Memory B cell (primary cell): ENCODE data around the gene CXCL13.

Experiments
- ATAC-seq: fragments of 150-1000 bp; cut with Tn5 transposase; 2 replicates; pipeline ENCODE4 v1.10.0; 2021; ENCODE audit warnings: low read depth, mild to moderate bottlenecking, moderate library complexity
- DNase-seq, 2 donors: peaks; one replicate each; pipeline ENCODE4 v3.0.0; 2022; ENCODE audit warnings: low spot score in 2 of 2
- H3K27ac Mint-ChIP-seq: one replicate; pipeline ENCODE4 v1.8.0; 2022; ENCODE audit warnings: mild to moderate bottlenecking, moderate library complexity, mixed read lengths
- H3K27me3 Mint-ChIP-seq: one replicate; pipeline ENCODE4 v1.8.0; 2022; ENCODE audit warnings: mixed read lengths
- H3K36me3 Mint-ChIP-seq: one replicate; pipeline ENCODE4 v1.8.0; 2022; ENCODE audit warnings: mild to moderate bottlenecking, mixed read lengths
- H3K4me1 Mint-ChIP-seq: one replicate; pipeline ENCODE4 v1.8.0; 2022; ENCODE audit warnings: mixed read lengths
- H3K4me3 Mint-ChIP-seq: one replicate; pipeline ENCODE4 v1.8.0; 2022; ENCODE audit warnings: mild to moderate bottlenecking, moderate library complexity, mixed read lengths
- H3K9me3 Mint-ChIP-seq: one replicate; pipeline ENCODE4 v1.8.0; 2022; ENCODE audit warnings: mixed read lengths

CXCL13 gene

GRCh38 chr4:77590482-77590881 lies 15.1 kb upstream of the CXCL13 start:
- Mint-ChIP-seq H3K4me3 (no peak overlapping the region), H3K4me1 (peaks cover 23% of the 10 kb centered on the region), H3K9me3 (no peaks in the 10 kb centered on the region), H3K36me3 (no peaks in the 10 kb centered on the region), H3K27me3 (peaks cover 1% of the 10 kb centered on the region), H3K27ac (no peak overlapping the region)
- ATAC-seq = no peak
- no peak for DNase-seq

- Mint-ChIP-seq H3K36me3 (no peaks in the 10 kb centered on the region), H3K27ac (no peak overlapping the region), H3K27me3 (peaks cover 4% of the 10 kb centered on the region), H3K4me3 (no peak overlapping the region), H3K4me1 (peaks cover 19% of the 10 kb centered on the region), H3K9me3 (no peaks in the 10 kb centered on the region)
- ATAC-seq = no peak
- DNase-seq = no peak
These were observed 14.1 kb upstream of the CXCL13 start for GRCh38 chr4:77591532-77591931.

DNA sequence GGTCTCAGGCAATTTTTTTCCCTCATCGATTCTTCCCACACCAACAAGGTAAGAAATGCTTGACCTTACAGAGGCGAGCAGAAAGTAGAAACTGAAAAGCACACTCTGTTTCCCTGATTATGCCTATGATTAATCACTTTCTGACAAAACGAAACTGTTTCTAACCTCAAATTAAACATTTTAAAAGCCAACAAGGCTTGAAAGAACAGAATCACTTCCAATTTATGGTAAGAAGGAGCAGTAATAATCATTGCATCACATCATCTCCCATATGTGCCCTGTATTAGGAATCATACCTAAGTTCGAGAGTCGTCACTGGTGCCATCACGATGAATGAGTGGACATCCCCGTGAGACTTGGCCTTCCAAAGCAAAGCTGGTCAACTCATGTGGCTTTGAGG lies 12.5 kb upstream of the CXCL13 start:
- Mint-ChIP-seq H3K27me3 (peaks cover 6% of the 10 kb centered on the region), H3K27ac (no peak overlapping the region), H3K36me3 (no peaks in the 10 kb centered on the region), H3K4me1 (peaks cover 9% of the 10 kb centered on the region), H3K9me3 (no peaks in the 10 kb centered on the region), H3K4me3 (no peak overlapping the region)
- DNase-seq (no peak), ATAC-seq (no peak)

GRCh38 chr4:77593993-77594392 lies 11.6 kb upstream of the CXCL13 start:
- Mint-ChIP-seq H3K36me3 (no peaks in the 10 kb centered on the region), H3K27ac (no peak overlapping the region), H3K9me3 (no peaks in the 10 kb centered on the region), H3K4me1 (peaks cover 6% of the 10 kb centered on the region), H3K4me3 (no peak overlapping the region), H3K27me3 (peaks cover 6% of the 10 kb centered on the region)
- DNase-seq (no peak), ATAC-seq (no peak)

- Mint-ChIP-seq H3K4me1 (peaks cover 9% of the 10 kb centered on the region), H3K27me3 (peaks cover 11% of the 10 kb centered on the region), H3K27ac (no peak overlapping the region), H3K36me3 (no peaks in the 10 kb centered on the region), H3K9me3 (no peaks in the 10 kb centered on the region), H3K4me3 (no peak overlapping the region)
- ATAC-seq = no peak
- no peak for DNase-seq
These were observed 10.2 kb upstream of the CXCL13 start for GRCh38 chr4:77595364-77595973.

- peaks cover 10% of the 10 kb centered on the region for H3K27me3 Mint-ChIP-seq
- H3K9me3 Mint-ChIP-seq = no peaks in the 10 kb centered on the region
- no peak overlapping the region for H3K4me3 Mint-ChIP-seq
- no peaks in the 10 kb centered on the region for H3K36me3 Mint-ChIP-seq
- ATAC-seq (no peak), DNase-seq (no peak)
- H3K27ac Mint-ChIP-seq = no peak overlapping the region
- peaks cover 2% of the 10 kb centered on the region for H3K4me1 Mint-ChIP-seq
These were observed 6.2 kb upstream of the CXCL13 start for GRCh38 chr4:77599378-77599777.

DNA sequence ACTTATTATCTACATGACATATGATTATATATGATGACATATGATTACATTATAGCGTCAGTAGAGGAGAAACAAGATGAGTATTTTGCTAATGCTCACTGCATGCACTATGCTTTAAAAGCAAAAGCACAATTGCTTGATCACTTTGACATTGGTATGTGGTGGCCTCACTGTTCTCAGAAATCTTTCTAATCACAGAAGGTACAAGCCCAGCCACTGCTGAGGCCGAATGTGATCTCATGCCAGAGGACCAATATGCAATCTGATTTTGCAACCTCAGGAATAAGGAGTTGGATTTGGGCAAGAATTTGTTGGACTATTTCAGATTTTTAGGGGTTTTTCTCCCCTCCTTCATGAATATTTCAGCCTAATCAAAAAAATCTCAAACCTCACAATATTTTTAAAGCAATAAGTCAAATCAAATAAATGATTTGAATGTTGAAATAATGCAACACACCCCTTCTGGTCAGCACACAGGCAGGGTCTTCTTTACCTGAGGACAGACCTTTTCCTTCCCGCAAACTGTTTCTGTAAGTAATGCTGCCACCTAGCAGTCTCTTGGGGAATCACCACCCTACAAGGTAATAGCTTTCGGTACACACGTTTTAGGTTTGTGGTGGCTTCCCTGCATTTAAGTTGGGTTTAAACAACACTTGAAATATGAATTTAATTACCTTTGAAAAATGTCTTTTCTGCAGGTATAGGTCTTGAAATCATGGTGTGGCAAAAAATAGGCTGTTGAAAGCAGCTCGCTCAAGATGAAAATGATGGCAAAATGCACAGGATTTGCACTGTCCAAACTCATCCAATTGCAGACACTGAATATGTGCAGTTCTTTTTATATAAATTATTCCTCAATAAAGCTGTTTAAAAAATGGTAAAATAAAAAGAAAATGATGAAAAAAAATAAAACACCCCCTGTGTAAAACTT lies 4.8 kb upstream of the CXCL13 start:
- Mint-ChIP-seq H3K36me3 (no peaks in the 10 kb centered on the region), H3K27ac (no peak overlapping the region), H3K4me3 (no peak overlapping the region), H3K27me3 (peaks cover 8% of the 10 kb centered on the region), H3K9me3 (no peaks in the 10 kb centered on the region), H3K4me1 (peaks cover 2% of the 10 kb centered on the region)
- DNase-seq (peak in 1 of 2 donors; percentile 5), ATAC-seq (peak; percentile 56)

- ATAC-seq = no peak
- DNase-seq = no peak
- Mint-ChIP-seq H3K36me3 (no peaks in the 10 kb centered on the region), H3K27ac (no peak overlapping the region), H3K4me3 (no peak overlapping the region), H3K27me3 (peaks cover 7% of the 10 kb centered on the region), H3K4me1 (peaks cover 2% of the 10 kb centered on the region), H3K9me3 (no peaks in the 10 kb centered on the region)
These were observed 3.9 kb upstream of the CXCL13 start for GRCh38 chr4:77601614-77602187.

GRCh38 chr4:77613267-77613666 lies 7.6 kb downstream of the CXCL13 start:
- Mint-ChIP-seq H3K27ac (no peak overlapping the region), H3K4me3 (no peak overlapping the region), H3K27me3 (peaks cover 8% of the 10 kb centered on the region), H3K36me3 (no peaks in the 10 kb centered on the region), H3K9me3 (no peaks in the 10 kb centered on the region), H3K4me1 (peaks cover 3% of the 10 kb centered on the region)
- ATAC-seq = no peak
- DNase-seq = no peak

DNA sequence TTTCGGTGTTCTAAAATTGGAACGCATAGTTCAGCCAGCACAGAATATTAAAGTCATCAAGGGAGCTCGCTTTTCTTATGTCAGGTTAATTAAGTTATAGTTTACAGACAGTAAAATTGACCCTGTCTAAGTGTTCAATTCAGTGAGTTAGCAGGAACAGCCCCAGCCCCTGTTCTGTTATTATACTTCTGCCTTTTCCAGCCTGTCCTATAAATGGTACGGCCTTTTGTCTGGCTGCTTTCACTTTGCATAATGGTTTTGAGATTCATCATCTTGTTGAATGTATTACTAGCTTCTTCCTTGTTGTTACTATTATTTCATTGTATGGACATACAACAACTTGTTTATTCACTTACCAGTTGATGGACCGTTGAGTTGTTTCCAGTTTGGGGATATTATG lies 9.5 kb downstream of the CXCL13 start:
- no peak overlapping the region for H3K27ac Mint-ChIP-seq
- no peak for DNase-seq
- peaks cover 6% of the 10 kb centered on the region for H3K27me3 Mint-ChIP-seq
- peaks cover 9% of the 10 kb centered on the region for H3K4me1 Mint-ChIP-seq
- ATAC-seq = no peak
- H3K36me3 Mint-ChIP-seq = no peaks in the 10 kb centered on the region
- no peaks in the 10 kb centered on the region for H3K9me3 Mint-ChIP-seq
- H3K4me3 Mint-ChIP-seq = no peak overlapping the region

GRCh38 chr4:77617203-77617602 lies 11.6 kb downstream of the CXCL13 start:
- DNase-seq = no peak

DNA sequence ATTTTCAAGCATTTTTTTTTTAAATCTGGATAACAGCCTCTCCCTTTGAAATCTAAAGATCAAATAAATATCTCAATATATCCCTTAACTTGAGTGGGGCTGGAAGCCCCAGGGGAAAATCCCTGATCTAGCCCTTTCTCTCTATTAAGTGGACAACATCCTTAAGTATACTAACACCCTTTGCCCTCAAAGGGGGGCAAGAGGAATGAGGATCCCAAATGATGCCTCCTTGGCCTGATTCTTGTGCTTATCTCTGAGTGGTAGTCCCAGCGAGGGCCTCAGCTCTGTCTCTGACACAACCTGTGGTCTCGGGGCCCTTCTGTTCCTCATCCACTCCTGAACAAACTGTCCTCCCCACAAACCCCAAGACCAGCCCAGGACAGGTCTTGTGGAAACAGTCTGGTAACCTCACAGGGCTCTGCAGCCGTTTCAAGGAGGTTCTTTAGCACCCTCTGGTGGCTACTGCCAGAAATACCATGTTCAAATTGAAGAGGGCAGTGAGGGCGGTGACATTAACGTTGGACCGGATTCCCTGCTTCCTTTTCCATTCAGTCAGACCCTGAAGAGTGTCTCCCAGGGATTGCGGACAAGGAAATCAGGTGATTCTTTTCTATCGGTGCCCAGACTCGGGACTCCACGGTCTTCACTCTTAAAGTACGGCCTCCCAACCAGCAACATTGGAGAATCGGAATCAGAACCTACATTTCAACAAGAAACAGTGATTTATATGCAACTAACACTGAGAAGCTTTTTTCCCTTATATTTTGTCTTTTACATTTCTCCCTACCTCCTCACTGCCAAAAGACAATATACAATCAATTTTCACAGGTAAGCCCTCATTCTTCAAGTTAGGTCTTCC lies 13.0 kb downstream of the CXCL13 start:
- Mint-ChIP-seq H3K9me3 (no peaks in the 10 kb centered on the region), H3K27me3 (peaks cover 3% of the 10 kb centered on the region), H3K4me3 (no peak overlapping the region), H3K4me1 (peaks cover 9% of the 10 kb centered on the region), H3K27ac (no peak overlapping the region), H3K36me3 (no peaks in the 10 kb centered on the region)
- DNase-seq (peak; percentile 56 to 61), ATAC-seq (peak; percentile 75)

More at GRCh38 chr4:77617203-77617602, 11.6 kb downstream of the CXCL13 start:
- peaks cover 3% of the 10 kb centered on the region for H3K27me3 Mint-ChIP-seq
- H3K36me3 Mint-ChIP-seq = no peaks in the 10 kb centered on the region
- no peaks in the 10 kb centered on the region for H3K9me3 Mint-ChIP-seq
- ATAC-seq = no peak
- no peak overlapping the region for H3K4me3 Mint-ChIP-seq
- no peak overlapping the region for H3K27ac Mint-ChIP-seq
- peaks cover 9% of the 10 kb centered on the region for H3K4me1 Mint-ChIP-seq

DNA sequence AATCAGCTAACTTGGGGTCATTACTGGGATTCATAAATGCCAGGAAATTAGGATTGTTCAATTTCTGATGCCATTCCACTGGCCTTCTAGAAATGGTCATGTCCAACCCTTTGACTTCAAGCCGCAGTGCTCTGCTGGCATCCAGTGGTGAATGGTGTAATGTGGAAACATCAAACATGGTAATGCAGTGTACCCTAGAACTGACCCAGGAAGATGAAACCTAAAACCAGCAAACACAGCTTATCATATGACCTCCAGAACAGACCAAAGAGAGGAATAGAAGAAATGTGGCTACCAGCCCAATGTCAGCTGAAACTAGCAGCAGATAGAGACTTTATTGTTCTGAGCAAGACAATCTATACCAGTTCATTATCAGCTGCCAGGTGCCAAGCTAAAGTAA lies 13.8 kb downstream of the CXCL13 start:
- no peak overlapping the region for H3K27ac Mint-ChIP-seq
- peaks cover 3% of the 10 kb centered on the region for H3K27me3 Mint-ChIP-seq
- H3K36me3 Mint-ChIP-seq = no peaks in the 10 kb centered on the region
- no peaks in the 10 kb centered on the region for H3K9me3 Mint-ChIP-seq
- DNase-seq = no peak
- H3K4me1 Mint-ChIP-seq = peaks cover 9% of the 10 kb centered on the region
- ATAC-seq = no peak
- H3K4me3 Mint-ChIP-seq = no peak overlapping the region

DNA sequence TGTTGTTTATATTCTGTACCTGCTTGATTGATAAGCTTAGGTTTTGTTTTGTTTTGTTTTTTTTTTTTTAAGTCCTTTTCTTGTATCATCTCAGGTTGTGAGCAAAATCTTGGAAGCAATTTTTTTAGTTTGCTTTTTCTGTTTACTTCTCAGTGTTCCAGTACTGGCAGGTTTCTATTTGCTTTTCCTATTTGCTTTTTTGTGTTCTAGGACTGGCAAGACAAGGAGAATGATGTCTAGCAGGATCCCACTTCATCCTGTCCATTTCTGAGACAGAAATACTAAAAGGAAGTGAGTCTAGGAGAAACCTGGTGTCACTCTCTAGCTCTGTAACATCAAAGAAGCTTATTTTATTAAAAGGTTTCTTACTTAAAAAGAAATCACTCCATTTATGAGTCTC lies 15.6 kb downstream of the CXCL13 start:
- no peaks in the 10 kb centered on the region for H3K9me3 Mint-ChIP-seq

More for the DNA sequence above, 15.6 kb downstream of the CXCL13 start:
- H3K27me3 Mint-ChIP-seq = peaks cover under 1% of the 10 kb centered on the region
- H3K36me3 Mint-ChIP-seq = no peaks in the 10 kb centered on the region
- H3K27ac Mint-ChIP-seq = no peak overlapping the region
- ATAC-seq (no peak), DNase-seq (no peak)
- H3K4me3 Mint-ChIP-seq = no peak overlapping the region
- peaks cover 6% of the 10 kb centered on the region for H3K4me1 Mint-ChIP-seq
